ENCODE data around the gene RCN1. TPM values are rescaled to one million over a fixed set of nuclear protein-coding genes. Genes with fewer than 3 reads are reported as not detected.
"Not testable (repeated sequence)": the region's sequence is repeated elsewhere in the genome, so short reads cannot be mapped to it uniquely, and the experiment has no call there.

RCN1 gene
- total RNA-seq, 1 experiment from 2014 or later: 186 TPM

DNA sequence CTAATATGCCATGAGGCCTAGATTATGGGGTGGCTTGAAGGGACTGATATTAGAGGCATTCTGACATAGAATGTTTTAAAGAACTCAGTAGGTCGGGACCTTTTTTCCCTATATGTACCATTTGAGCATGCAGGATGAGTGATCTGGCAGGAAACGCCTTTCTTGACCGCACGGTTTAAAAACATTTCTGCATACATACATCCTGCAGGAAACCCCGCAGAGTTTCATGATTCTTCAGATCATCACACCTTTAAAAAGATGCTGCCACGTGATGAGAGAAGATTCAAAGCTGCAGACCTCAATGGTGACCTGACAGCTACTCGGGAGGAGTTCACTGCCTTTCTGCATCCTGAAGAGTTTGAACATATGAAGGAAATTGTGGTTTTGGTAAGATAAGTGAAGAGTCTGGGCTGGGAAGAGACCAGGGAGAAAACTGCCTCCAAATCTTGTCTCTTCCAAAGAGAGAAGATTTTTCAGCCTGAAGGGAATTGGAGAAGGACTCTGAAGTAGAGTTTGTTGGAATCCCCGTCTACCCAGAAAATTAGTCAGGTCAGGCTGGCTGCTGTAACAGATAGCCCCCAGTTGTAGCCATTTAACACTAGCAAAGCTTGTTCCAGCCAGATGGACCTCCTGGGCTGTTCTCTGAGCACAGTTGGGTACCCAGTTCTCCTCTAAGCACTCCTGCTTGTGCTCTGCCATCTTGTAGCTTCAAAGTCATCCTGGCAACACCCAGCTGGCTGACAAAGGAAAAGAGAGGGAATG is 7.4 kb downstream of the RCN1 start:
- BruUV-seq (replicated peaks): no TSS peak
- DNase-seq: no peak
- Mint-ChIP-seq H3K27ac (ENCODE audit: unreplicated experiment) (no peak overlapping the region), H3K9me3 (ENCODE audit: low read depth, unreplicated experiment) (no peaks in the 10 kb centered on the region), H3K4me1 (ENCODE audit: low read depth, unreplicated experiment) (peaks cover 7% of the 10 kb centered on the region), H3K27me3 (ENCODE audit: unreplicated experiment) (no peaks in the 10 kb centered on the region), H3K36me3 (ENCODE audit: insufficient read depth, unreplicated experiment) (peaks cover 35% of the 10 kb centered on the region), H3K4me3 (ENCODE audit: low read depth, unreplicated experiment) (no peak overlapping the region)
- TF ChIP-seq, protein P1, sequence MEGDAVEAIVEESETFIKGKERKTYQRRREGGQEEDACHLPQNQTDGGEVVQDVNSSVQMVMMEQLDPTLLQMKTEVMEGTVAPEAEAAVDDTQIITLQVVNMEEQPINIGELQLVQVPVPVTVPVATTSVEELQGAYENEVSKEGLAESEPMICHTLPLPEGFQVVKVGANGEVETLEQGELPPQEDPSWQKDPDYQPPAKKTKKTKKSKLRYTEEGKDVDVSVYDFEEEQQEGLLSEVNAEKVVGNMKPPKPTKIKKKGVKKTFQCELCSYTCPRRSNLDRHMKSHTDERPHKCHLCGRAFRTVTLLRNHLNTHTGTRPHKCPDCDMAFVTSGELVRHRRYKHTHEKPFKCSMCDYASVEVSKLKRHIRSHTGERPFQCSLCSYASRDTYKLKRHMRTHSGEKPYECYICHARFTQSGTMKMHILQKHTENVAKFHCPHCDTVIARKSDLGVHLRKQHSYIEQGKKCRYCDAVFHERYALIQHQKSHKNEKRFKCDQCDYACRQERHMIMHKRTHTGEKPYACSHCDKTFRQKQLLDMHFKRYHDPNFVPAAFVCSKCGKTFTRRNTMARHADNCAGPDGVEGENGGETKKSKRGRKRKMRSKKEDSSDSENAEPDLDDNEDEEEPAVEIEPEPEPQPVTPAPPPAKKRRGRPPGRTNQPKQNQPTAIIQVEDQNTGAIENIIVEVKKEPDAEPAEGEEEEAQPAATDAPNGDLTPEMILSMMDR (IDR thresholded peaks at IDR 0.05; ENCODE audit: unreplicated experiment): no peak
- intact Hi-C loops (cut with micrococcal nuclease; ENCODE audit: unreplicated experiment): no loop called here
- CTCF ChIA-PET: no interaction called here

DNA sequence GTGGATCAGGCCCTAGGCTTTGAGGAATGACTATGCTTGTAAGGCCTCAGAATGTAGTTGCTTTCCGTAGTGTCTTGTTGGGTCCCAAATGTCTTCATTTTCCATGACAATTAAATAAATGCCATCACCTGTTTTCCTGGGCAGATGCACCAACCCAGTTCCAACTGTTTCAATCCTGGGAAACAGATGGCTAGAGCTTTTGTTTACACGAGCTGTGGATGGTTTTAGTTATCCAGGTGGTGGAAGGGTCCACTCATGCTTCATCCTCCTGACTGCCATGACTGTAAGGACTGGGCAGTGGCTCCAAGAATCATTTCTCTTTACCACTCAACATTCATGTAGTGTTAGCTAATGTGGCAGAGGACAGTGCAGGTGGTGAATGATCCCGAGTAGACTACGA is 8.6 kb downstream of the RCN1 start:
- Mint-ChIP-seq H3K27ac (ENCODE audit: unreplicated experiment) (no peak overlapping the region), H3K36me3 (ENCODE audit: insufficient read depth, unreplicated experiment) (peaks cover 29% of the 10 kb centered on the region)

DNA sequence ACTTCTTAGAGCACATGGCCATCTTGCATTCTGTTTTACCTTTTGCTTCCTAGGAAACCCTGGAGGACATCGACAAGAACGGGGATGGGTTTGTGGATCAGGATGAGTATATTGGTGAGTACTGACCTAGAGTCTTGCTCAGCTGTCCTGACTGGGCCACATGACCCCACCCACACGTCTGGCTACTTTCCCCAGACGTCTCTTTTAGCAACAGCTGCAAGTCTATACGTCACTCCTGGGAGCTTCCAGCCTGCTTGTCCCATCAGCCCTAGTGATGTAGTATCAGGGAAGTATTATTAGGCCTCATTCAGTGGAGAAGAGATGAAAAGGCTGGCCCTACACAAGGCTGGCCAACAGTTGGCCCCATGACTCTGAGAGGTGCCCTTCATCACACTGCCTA is 9.6 kb downstream of the RCN1 start:
- no TSS peak for BruUV-seq (replicated peaks)
- intact Hi-C loops (cut with micrococcal nuclease; ENCODE audit: unreplicated experiment): no loop called here
- peaks cover 29% of the 10 kb centered on the region for H3K36me3 Mint-ChIP-seq (ENCODE audit: insufficient read depth, unreplicated experiment)
- H3K27ac Mint-ChIP-seq (ENCODE audit: unreplicated experiment): no peak overlapping the region
- H3K27me3 Mint-ChIP-seq (ENCODE audit: unreplicated experiment): no peaks in the 10 kb centered on the region
- no peaks in the 10 kb centered on the region for H3K4me1 Mint-ChIP-seq (ENCODE audit: low read depth, unreplicated experiment)
- DNase-seq: no peak
- TF ChIP-seq, protein P1 (IDR thresholded peaks at IDR 0.05; ENCODE audit: unreplicated experiment): no peak
- no peak overlapping the region for H3K4me3 Mint-ChIP-seq (ENCODE audit: low read depth, unreplicated experiment)
- CTCF ChIA-PET: interaction anchor here (0.6 kb wide), 1 partner anchor 9 kb away, joined by 4 read pairs; the partner anchor contains the start of gene RCN1
- no peaks in the 10 kb centered on the region for H3K9me3 Mint-ChIP-seq (ENCODE audit: low read depth, unreplicated experiment)

More for the DNA sequence above, 8.6 kb downstream of the RCN1 start:
- Mint-ChIP-seq H3K9me3 (ENCODE audit: low read depth, unreplicated experiment) (no peaks in the 10 kb centered on the region), H3K4me3 (ENCODE audit: low read depth, unreplicated experiment) (no peak overlapping the region), H3K27me3 (ENCODE audit: unreplicated experiment) (no peaks in the 10 kb centered on the region), H3K4me1 (ENCODE audit: low read depth, unreplicated experiment) (no peaks in the 10 kb centered on the region)
- BruUV-seq (replicated peaks): no TSS peak
- TF ChIP-seq, protein P1 (IDR thresholded peaks at IDR 0.05; ENCODE audit: unreplicated experiment): no peak
- intact Hi-C loops (cut with micrococcal nuclease; ENCODE audit: unreplicated experiment): no loop called here
- DNase-seq: no peak
- CTCF ChIA-PET: no interaction called here

DNA sequence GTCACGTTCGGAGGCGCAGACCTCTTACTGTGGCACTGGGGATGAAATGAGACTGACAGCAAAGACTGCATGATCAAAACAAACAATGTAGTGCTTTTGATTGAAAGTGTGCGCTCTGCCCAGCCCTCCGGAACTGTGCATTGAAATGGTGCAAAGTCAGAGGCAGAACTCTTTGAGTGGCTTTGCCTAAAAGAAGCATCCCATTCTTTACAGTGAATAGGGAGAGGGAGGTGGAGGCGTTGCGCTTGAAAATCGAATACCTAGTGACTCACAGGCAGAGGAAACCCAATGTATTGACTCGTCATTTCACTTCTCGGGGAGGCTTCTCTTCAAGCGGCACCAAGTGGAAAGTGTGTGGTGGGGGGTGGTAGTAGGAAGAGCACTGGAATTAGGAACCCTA is 10.9 kb downstream of the RCN1 start:
- Mint-ChIP-seq H3K9me3 (ENCODE audit: low read depth, unreplicated experiment) (no peaks in the 10 kb centered on the region), H3K27me3 (ENCODE audit: unreplicated experiment) (no peaks in the 10 kb centered on the region), H3K4me3 (ENCODE audit: low read depth, unreplicated experiment) (no peak overlapping the region), H3K36me3 (ENCODE audit: insufficient read depth, unreplicated experiment) (peaks cover 33% of the 10 kb centered on the region), H3K4me1 (ENCODE audit: low read depth, unreplicated experiment) (no peaks in the 10 kb centered on the region), H3K27ac (ENCODE audit: unreplicated experiment) (no peak overlapping the region)
- DNase-seq: no peak
- no TSS peak for BruUV-seq (replicated peaks)
- TF ChIP-seq, protein P1 (IDR thresholded peaks at IDR 0.05; ENCODE audit: unreplicated experiment): no peak
- intact Hi-C loops (cut with micrococcal nuclease; ENCODE audit: unreplicated experiment): no loop called here
- CTCF ChIA-PET: interaction anchor here (0.6 kb wide), 1 partner anchor 41 kb away, joined by 5 read pairs; no protein-coding TSS in a partner anchor

DNA sequence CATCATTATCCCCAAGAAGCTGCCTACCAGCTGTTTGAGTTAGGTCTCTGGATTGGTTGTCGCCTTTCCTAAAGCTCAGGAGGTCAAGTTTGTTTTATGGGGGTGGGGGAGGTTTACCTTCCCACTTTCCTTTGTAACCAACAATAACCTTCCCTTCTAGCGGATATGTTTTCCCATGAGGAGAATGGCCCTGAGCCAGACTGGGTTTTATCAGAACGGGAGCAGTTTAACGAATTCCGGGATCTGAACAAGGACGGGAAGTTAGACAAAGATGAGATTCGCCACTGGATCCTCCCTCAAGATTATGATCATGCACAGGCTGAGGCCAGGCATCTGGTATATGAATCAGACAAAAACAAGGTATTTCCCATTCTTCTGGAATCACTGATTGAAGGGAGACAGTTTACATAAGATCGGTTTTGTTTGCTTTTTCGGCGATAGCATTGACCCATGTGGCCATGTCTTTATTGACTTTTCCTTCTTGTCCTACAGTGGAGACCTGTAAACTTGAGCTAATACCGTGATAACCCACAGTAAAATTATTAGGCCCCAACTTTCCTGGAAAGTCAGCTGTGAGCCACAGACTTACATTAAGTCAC is 12.3 kb downstream of the RCN1 start:
- H3K36me3 Mint-ChIP-seq (ENCODE audit: insufficient read depth, unreplicated experiment): peaks cover 22% of the 10 kb centered on the region
- H3K9me3 Mint-ChIP-seq (ENCODE audit: low read depth, unreplicated experiment); intact Hi-C loops (cut with micrococcal nuclease; ENCODE audit: unreplicated experiment); H3K27ac Mint-ChIP-seq (ENCODE audit: unreplicated experiment); H3K4me3 Mint-ChIP-seq (ENCODE audit: low read depth, unreplicated experiment); H3K27me3 Mint-ChIP-seq (ENCODE audit: unreplicated experiment); DNase-seq; H3K4me1 Mint-ChIP-seq (ENCODE audit: low read depth, unreplicated experiment); CTCF ChIA-PET; BruUV-seq (replicated peaks): not testable (repeated sequence)

All from Calu3 (cell line).